ENCODE data around the gene THEMIS. TPM values are rescaled to one million over a fixed set of nuclear protein-coding genes. Genes with fewer than 3 reads are reported as not detected.
"Not testable (repeated sequence)": the region's sequence is repeated elsewhere in the genome, so short reads cannot be mapped to it uniquely, and the experiment has no call there.

Gene THEMIS
- total RNA-seq, 1 donor from 2014 or later, result 0.13 TPM

DNA sequence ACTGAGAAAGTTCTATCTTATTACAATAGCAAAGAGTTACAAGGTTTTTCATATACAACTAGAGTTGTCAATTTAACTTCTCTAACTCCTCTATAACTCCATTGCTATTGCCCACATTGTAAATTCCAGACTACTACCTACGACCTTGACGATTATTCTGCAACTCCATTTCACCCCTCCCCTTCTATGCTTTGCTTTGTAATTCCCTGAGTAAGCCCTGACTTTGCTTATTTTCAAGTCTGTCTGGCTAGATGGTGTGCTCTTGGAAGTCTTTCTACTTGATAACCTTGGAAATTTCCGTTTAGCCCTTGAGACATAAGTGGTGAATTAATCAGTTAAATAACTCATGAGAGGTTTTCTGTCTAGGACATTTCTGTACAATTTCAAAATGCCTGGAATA is 162.4 kb downstream of the THEMIS start:
- DNase-seq (ENCODE audit: low spot score) (no peak), ATAC-seq (no peak)

DNA sequence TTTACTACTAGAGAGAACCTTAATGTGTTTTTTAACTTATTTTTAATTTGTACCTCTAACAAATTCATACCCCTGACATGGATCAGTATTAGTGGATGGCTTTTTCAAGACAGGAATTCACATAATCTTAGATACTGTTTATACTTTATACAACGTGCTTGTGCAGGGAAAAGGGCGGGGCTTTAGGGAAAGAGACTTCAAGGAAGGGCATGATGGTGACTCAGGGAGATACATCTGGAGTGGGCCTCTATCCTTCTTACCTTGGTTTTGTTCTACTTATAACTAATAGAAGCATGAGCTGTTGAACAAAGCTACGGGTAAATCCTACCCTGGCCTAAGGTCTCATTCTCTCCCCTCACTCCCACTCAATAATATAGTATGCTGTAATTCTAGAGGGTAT is 163.1 kb downstream of the THEMIS start:
- DNase-seq (ENCODE audit: low spot score) (no peak), ATAC-seq (no peak)

DNA sequence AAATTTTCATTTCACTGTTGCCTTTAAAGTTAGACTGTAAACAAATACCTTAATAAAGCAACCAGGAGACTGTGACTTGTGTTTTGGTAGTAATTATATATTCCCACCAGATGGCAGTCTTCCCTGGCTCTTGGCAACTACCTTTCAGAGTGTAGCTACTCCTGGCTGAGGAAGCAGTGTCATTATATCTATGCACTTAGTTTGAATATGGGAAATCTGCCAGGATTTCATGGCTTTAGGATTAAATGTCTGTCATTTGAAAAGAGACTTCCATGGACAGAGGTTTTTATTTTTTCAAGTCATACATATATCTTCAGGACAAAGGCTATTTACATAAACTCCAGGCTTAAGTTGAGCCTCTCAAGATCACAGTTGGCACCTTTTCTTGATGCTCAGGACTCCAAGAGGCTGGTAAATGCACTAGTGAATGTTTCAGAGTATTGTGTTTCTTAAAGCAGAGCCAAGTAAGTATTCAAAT is 163.8 kb downstream of the THEMIS start:
- DNase-seq (ENCODE audit: low spot score) (no peak), ATAC-seq (peak; percentile 97)

DNA sequence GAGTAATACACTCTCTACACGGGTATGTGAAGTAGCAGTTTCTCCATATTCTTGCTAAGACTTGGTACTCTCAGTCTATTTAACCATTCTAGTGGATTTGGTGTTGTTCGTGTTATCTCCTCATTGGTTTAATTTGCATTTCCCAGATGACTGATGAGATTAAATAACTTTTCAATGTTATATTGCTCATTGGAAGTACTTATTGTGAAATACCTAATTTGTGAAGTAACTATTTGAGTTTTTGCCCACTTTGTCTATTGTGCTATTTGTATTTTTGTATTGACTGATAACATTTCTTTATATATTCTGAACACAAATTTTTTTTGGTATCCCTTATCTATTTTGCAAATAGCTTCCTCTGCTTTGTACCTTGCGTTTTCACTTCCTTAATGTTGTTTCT is 167.9 kb downstream of the THEMIS start:
- DNase-seq (ENCODE audit: low spot score) (no peak), ATAC-seq (no peak)

DNA sequence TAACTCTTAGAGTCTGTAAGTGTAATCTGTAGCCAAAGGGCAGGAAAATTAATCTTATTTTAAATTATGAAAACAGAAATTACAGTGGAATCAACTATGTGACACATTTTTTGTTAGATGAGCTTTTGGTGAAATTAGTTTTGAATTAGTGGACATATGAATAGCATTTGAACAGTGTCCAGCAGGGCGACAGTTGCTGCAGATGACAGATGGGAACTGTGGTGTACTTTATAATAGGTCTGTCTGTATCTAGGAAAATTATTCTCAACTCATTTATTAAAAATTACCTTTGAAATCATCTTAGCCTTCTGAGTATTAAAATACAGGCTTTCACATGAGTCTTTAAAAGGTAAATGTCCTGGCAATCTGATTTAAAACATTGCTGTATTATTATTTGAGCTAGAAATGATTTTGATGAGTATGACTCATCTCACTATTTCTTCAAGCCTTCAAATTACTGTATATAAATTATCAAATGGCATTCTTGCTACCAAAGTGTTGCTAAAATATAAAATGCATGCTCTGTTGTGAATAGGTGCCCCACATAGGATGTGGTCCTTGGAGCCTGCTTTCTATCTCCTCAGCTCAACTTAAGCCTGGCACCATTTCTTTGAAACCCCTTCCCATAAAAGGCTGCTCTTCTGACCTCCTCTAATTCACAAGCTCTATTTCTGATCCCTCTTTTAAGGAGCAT is 173.5 kb downstream of the THEMIS start:
- ATAC-seq (no peak), DNase-seq (ENCODE audit: low spot score) (no peak)

DNA sequence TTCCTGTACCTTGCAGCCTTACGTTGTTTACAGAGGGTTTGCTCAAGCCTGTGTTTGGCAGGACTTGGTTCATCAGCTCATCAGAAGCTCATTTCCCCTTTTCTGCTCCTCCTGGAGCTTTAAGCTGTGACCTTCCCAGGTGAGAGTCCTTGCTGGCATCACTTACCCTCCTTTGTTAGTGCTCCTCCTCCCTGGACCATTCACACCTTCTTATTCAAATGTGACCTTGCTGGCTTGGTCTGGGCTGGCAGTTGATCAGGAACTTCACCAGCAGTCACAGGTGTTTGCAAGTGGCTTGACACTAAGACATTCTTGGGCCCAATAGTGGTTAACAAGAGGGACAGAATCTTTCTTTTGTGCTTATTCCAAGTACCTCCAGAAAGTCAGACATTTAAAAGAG is 175.0 kb downstream of the THEMIS start:
- DNase-seq (ENCODE audit: low spot score) (no peak), ATAC-seq (no peak)

DNA sequence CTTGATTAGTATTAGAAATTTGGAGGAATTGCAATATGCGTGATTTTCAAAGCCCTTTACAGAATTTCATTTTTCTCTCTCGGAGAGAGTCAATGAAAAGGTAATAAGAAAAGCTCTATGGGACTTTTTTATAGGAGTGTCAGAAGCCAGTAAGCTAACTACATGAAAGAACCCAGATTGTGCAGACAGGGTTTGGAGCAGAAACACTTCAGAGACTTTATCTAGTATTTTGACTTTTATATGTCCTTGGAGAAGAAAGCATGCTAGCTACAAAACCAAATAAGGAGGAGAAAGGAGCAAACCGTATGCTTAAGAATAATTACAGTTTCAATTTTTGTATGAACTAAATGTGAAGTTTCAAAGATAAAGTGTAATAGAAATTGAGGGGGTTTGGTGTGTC is 182.2 kb downstream of the THEMIS start:
- DNase-seq (ENCODE audit: low spot score) (no peak), ATAC-seq (no peak)

DNA sequence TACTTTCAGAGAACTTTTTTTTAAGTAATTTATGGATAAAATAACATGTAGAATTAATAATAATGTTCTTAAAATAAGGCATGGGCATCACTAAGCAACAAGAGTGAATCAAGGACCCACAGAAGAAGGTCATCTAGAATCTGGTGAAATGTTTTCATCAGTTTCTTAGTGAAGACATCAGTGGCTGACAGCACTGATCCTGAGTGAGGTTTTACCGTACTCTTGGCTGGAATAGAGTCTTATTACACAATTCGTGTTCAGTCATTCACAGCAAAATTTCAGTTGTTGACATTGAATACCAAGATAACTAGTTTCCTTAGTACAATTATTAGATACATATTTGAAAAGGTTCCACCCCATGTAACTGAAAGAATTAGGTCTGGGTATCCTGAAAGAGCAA is 183.5 kb downstream of the THEMIS start:
- ATAC-seq, result no peak
- no peak for DNase-seq (ENCODE audit: low spot score)

DNA sequence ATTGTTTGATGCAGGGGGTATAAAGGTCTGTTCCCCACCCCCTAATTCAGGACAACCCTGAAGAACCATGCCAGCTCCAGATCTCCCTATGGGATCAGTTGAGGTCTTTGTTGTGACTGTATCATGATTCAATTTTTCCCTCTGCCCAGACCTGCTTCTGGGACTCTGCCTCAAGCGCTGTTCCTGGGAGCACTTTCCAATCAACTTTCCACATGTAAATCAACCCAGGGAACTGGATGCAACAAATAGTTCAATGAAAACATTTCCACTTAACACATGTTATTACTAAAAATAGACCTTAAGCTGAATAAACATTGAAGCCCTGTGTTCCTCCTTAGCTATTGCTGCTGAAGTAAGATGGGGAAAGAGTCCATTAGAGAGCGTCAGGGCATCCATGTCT is 184.4 kb downstream of the THEMIS start:
- no peak for DNase-seq (ENCODE audit: low spot score)
- no peak for ATAC-seq

DNA sequence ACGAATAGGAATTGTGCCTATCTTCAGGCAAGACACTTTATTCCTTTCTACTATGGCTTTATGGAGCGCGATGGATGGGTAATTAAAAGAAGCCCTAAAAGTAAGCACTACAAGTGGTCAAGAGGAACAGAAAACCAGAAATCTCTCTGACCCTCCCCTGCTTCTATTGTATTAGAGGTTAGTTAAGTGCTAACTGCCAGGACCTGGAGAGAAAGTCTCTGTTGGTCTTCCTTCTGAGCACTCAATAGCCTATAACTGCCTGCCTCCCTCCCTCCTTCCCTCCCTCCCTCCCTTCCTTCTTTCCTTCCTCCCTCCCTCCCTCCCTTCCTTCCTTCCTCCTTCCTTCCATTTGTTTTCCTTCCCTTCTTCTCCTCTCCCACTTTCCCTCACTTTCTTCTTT is 190.2 kb downstream of the THEMIS start:
- ATAC-seq, result no peak
- DNase-seq (ENCODE audit: low spot score), result no peak

DNA sequence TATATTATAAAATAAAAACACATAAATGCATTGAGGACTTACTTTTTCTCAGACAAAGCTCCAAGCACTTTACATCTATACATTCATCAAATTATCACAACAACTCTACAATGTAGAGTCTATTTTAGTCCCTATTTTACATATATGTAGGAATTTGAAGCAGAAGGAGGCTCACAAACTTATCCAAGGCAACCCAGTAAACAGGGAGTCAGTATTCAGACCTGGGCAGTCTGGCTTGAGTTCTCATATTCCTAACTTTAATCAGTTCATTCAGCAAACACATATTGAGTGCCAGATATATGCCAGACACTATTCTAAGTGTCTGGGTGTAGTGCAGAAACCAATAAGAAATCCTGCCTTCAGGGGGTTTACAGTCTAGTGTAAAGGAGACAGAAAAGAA is 194.6 kb downstream of the THEMIS start:
- ATAC-seq, result no peak

DNA sequence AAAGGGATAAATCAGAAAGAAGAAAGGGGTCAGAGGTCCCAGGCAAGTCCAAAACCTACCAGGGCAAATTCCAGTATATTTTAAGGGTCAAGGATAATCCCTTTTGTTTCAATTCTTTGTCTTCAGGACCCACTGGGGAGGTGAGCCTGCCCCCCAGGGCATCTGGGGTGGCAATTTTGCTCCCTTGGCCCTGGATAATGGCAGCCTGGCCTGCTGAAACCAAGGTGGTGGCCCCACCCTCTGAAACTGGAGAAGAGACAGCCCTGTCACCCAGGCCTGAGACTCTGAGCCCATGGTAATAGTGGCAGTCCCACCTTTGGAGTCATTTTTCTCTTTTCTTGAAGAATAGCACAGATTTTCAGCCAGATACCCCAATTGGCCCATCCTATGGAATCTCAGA is 205.8 kb downstream of the THEMIS start:
- ATAC-seq (no peak), DNase-seq (ENCODE audit: low spot score) (peak; percentile 33)

More for the DNA sequence above, 194.6 kb downstream of the THEMIS start:
- no peak for DNase-seq (ENCODE audit: low spot score)

DNA sequence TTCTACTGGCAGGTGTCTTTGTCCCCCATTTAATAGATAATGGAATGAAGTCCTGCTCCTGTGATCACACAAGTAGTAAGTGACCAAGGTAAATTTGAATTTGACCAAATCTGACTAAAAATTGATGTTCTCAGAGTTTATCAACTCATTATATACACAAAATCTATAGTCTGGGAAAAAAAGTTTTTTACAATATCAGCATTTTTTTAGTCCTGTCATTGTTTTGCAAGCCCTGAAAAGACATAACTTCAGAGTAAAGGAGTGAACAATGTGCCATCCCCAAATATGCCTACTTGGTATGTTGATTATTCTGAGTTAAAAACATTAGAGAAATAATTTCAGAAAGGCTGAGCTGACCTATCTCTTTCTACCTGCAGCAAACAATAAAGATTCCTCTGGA is 209.7 kb downstream of the THEMIS start:
- ATAC-seq (no peak), DNase-seq (ENCODE audit: low spot score) (no peak)

DNA sequence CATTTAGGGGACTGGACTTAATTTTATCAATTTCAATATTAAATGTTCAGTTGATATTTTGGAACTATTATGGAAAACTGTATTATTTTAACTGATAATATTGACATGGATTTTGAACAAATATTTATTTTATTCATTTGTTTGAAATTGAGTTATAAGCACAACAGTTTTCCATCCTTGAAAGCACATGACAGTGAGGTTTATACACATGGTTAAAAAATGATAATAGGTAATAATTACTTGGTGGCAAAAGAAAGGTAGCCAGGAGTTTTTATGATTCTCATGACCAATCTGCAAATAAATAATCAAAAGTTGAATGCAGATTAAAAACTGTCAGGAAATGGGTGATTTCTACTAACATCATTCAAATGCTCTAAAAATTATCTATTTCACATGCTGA is 210.3 kb downstream of the THEMIS start:
- no peak for ATAC-seq

DNA sequence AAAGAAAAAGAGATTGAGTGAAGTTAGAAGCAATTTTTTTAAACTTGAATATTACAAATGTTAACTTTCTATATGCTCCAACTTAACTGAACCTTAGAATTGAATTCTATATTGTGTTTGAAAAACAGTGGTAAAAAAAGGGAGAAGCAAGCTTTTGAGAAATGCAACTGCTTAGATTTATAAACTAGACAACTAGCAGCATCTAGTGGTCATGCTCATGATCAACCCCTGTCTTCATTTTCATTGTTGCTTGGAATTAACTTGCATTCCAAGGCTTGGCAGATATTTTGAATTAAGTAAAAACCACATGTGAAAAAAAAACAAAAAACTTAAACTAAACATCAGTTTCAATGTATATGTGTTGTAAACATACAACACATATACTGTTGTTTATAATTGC is 210.8 kb downstream of the THEMIS start:
- ATAC-seq, result no peak
- no peak for DNase-seq (ENCODE audit: low spot score)

More for the DNA sequence above, 210.3 kb downstream of the THEMIS start:
- DNase-seq (ENCODE audit: low spot score), result no peak

DNA sequence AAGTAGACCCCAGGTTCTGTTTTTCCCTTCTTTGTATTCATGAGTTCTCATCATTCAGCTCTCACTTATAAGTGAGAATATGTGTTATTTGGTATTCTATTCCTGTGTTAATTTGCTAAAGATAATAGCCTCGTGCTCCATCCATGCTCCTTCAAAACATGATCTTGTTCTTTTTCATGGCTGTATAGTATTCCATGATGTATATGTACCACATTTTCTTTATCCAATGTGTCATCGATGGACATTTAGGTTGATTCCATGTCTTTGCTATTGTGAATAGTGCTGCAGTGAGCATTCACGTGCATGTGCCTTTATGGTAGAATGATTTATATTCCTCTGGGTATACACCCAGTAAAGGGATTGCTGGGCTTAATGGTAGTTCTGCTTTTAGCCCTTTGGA is 213.4 kb downstream of the THEMIS start:
- not testable (repeated sequence) for DNase-seq (ENCODE audit: low spot score); ATAC-seq

DNA sequence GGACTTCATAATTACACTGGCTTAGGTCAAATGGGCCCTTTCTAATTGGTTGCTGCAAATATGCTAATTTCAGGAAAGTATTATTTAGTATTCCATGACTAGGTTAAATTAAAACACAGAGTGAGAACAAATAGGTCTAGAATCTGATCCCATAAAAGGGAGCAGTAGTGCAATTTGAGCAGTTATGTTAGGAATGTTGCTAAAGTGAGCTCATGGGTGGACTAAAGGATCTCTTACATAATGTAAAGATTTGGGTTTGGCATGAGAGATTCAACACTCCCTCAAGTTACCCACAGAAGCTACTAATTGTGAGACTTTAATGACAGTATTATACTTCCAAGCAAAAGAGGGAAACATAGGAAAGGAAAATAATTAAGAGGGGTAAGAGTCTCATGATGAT is 214.8 kb downstream of the THEMIS start:
- ATAC-seq (no peak), DNase-seq (ENCODE audit: low spot score) (no peak)

DNA sequence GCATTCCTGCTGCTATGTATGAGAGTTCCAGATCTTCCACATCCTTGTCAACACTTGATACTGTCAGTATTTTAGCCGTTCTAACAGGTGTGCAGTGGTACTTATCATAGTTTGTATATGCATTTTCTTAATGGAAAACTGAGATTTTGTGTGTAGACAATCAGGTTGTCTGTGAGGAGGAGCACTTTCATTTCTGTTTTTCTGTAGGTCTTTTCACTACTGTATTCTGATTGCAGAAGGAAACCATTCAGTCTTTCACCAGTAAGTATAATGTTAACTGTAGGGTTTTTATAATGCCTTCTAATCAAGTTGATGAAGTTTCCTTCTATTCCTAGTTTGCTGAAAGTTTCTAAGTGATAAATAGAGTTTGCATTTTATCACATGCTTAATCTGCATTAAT is 216.4 kb downstream of the THEMIS start:
- ATAC-seq (no peak), DNase-seq (ENCODE audit: low spot score) (no peak)

All from left lobe of liver (tissue), 2 donors.